Hypothalamus (tissue), 51 donors: ENCODE measurements around the gene SLAIN2.

ENCODE experiments used
- DNase-seq, 51 donors: peaks; one replicate each; lab custom pipeline; 2025; lab: John Stamatoyannopoulos, UW

SLAIN2 gene

GRCh38 chr4:48333587-48333986 lies 7.7 kb upstream of the SLAIN2 start:
- no peak for DNase-seq

- no peak for DNase-seq
Measured at GRCh38 chr4:48334236-48334635, 7.1 kb upstream of the SLAIN2 start.

GRCh38 chr4:48334900-48335384 lies 6.4 kb upstream of the SLAIN2 start:
- no peak for DNase-seq

GRCh38 chr4:48336146-48336870 lies 5.0 kb upstream of the SLAIN2 start:
- DNase-seq: no peak

GRCh38 chr4:48337731-48338130 lies 3.6 kb upstream of the SLAIN2 start:
- DNase-seq: no peak

GRCh38 chr4:48339642-48340041 lies 1.7 kb upstream of the SLAIN2 start:
- no peak for DNase-seq

- DNase-seq: peak in 1 of 51 donors; percentile 22
Measured at GRCh38 chr4:48340276-48340964, 909 bp upstream of the SLAIN2 start.

- peak in 43 of 51 donors; percentile 3 to 78 (median 54) for DNase-seq
Measured at GRCh38 chr4:48341776-48342605, 662 bp downstream of the SLAIN2 start.

GRCh38 chr4:48342606-48342880 lies 1.2 kb downstream of the SLAIN2 start:
- no peak for DNase-seq

- DNase-seq: no peak
Measured at GRCh38 chr4:48343035-48343434, 1.7 kb downstream of the SLAIN2 start.

- no peak for DNase-seq
Measured at GRCh38 chr4:48343551-48343950, 2.2 kb downstream of the SLAIN2 start.

- no peak for DNase-seq
Measured at GRCh38 chr4:48345542-48345941, 4.2 kb downstream of the SLAIN2 start.

- DNase-seq: no peak
Measured at GRCh38 chr4:48346594-48346993, 5.3 kb downstream of the SLAIN2 start.

- DNase-seq: no peak
Measured at GRCh38 chr4:48347282-48347921, 6.1 kb downstream of the SLAIN2 start.

- DNase-seq: no peak
Measured at GRCh38 chr4:48350871-48351270, 9.5 kb downstream of the SLAIN2 start.

- no peak for DNase-seq
Measured at GRCh38 chr4:48352793-48353192, 11.5 kb downstream of the SLAIN2 start.

- no peak for DNase-seq
Measured at GRCh38 chr4:48356355-48356754, 15.0 kb downstream of the SLAIN2 start.

GRCh38 chr4:48360285-48361011 lies 19.1 kb downstream of the SLAIN2 start:
- DNase-seq: no peak

- no peak for DNase-seq
Measured at GRCh38 chr4:48361012-48361400, 19.7 kb downstream of the SLAIN2 start.

- DNase-seq: no peak
Measured at GRCh38 chr4:48366611-48367010, 25.3 kb downstream of the SLAIN2 start.
